Head of caudate nucleus (tissue), 42 donors: ENCODE measurements around the gene ZMYM1.
"Not testable (repeated sequence)": the region's sequence is repeated elsewhere in the genome, so short reads cannot be mapped to it uniquely, and the experiment has no call there.

Source experiments
- DNase-seq, 42 donors: peaks; one replicate each; pipeline versions ENCODE4 v3.0.0 to v3.0.0-alpha.2; 2020 to 2021; ENCODE audit warnings: mixed read lengths in 7 of 42
- intact Hi-C: fragments of 100-400 bp; cut with DNase I; formaldehyde crosslinking; loops from one replicate; pipeline ENCODE4 v1.15.0; 2022

The ZMYM1 gene

GRCh38 chr1:35079003-35079930 is at the start of gene ZMYM1:
TSS of gene ZMYM1 (plus strand) at chr1:35079385. CDS start at chr1:35093988, 14,603 bp downstream.
- intact Hi-C loops: no loop called here

GRCh38 chr1:35029761-35030160 is 49.4 kb upstream of the ZMYM1 start:
- intact Hi-C loops: loop anchor here (10.0 kb wide), 1 partner anchor 165 kb away; the partner anchor contains the start of gene SFPQ
- DNase-seq: no peak

More at GRCh38 chr1:35079003-35079930, at the start of gene ZMYM1:
- peak; percentile 70 to 94 (median 86) for DNase-seq

GRCh38 chr1:35030338-35030737 is 48.8 kb upstream of the ZMYM1 start:
- DNase-seq: no peak
- intact Hi-C loops: loop anchor here (10.0 kb wide), 1 partner anchor 164 kb away; the partner anchor contains the start of gene SFPQ

- peak in 26 of 42 donors; percentile 5 to 46 (median 18) for DNase-seq
- intact Hi-C loops: loop anchor here (10.0 kb wide), 1 partner anchor 164 kb away; the partner anchor contains the start of gene SFPQ
Measured at GRCh38 chr1:35030756-35031446, 48.3 kb upstream of the ZMYM1 start.

GRCh38 chr1:35032384-35032739 is 46.8 kb upstream of the ZMYM1 start:
- intact Hi-C loops: loop anchor here (10.0 kb wide), 1 partner anchor 162 kb away; the partner anchor contains the start of gene SFPQ

GRCh38 chr1:35033346-35033745 is 45.8 kb upstream of the ZMYM1 start:
- DNase-seq: no peak
- intact Hi-C loops: loop anchor here (10.0 kb wide), 1 partner anchor 161 kb away; the partner anchor contains the start of gene SFPQ

More at GRCh38 chr1:35032384-35032739, 46.8 kb upstream of the ZMYM1 start:
- no peak for DNase-seq

- DNase-seq: no peak
- intact Hi-C loops: loop anchor here (10.0 kb wide), 1 partner anchor 158 kb away; the partner anchor contains the start of gene SFPQ
Measured at GRCh38 chr1:35036621-35037020, 42.6 kb upstream of the ZMYM1 start.

- DNase-seq: no peak
Measured at GRCh38 chr1:35037206-35037605, 42.0 kb upstream of the ZMYM1 start.

GRCh38 chr1:35038723-35039122 is 40.5 kb upstream of the ZMYM1 start:
- DNase-seq: no peak
- intact Hi-C loops: loop anchor here (10.0 kb wide), 1 partner anchor 156 kb away; the partner anchor contains the start of gene SFPQ

More at GRCh38 chr1:35037206-35037605, 42.0 kb upstream of the ZMYM1 start:
- intact Hi-C loops: loop anchor here (10.0 kb wide), 1 partner anchor 158 kb away; the partner anchor contains the start of gene SFPQ

GRCh38 chr1:35043498-35043897 is 35.7 kb upstream of the ZMYM1 start:
- intact Hi-C loops: no loop called here
- no peak for DNase-seq

- intact Hi-C loops: no loop called here
- no peak for DNase-seq
Measured at GRCh38 chr1:35044431-35044830, 34.8 kb upstream of the ZMYM1 start.

GRCh38 chr1:35046730-35047129 is 32.5 kb upstream of the ZMYM1 start:
- intact Hi-C loops: no loop called here
- no peak for DNase-seq

- DNase-seq: no peak
- intact Hi-C loops: no loop called here
Measured at GRCh38 chr1:35047188-35047858, 31.9 kb upstream of the ZMYM1 start.

- intact Hi-C loops: no loop called here
Measured at GRCh38 chr1:35049116-35049515, 30.1 kb upstream of the ZMYM1 start.

GRCh38 chr1:35053433-35053832 is 25.8 kb upstream of the ZMYM1 start:
- no peak for DNase-seq
- intact Hi-C loops: no loop called here

More at GRCh38 chr1:35049116-35049515, 30.1 kb upstream of the ZMYM1 start:
- no peak for DNase-seq

- DNase-seq, intact Hi-C loops: not testable (repeated sequence)
Measured at GRCh38 chr1:35054282-35054681, 24.9 kb upstream of the ZMYM1 start.

- DNase-seq, intact Hi-C loops: not testable (repeated sequence)
Measured at GRCh38 chr1:35058321-35058720, 20.9 kb upstream of the ZMYM1 start.

- intact Hi-C loops: no loop called here
- DNase-seq: no peak
Measured at GRCh38 chr1:35058988-35059387, 20.2 kb upstream of the ZMYM1 start.
